Neuronal stem cell (in vitro differentiated cells): ENCODE data around the gene C3orf70.
"Not testable (repeated sequence)": the region's sequence is repeated elsewhere in the genome, so short reads cannot be mapped to it uniquely, and the experiment has no call there.

Experiments used
- DNase-seq: peaks from one replicate; pipeline ENCODE4 v3.0.0-alpha.2; 2013; ENCODE audit warnings: low spot score
- H2AFZ ChIP-seq: one replicate; pipeline ENCODE4 v1.6.1; 2013; ENCODE audit warnings: mild to moderate bottlenecking, low read length, inconsistent platforms
- H2AK5ac ChIP-seq: 2 replicates; pipeline ENCODE4 v1.6.1; 2013; ENCODE audit warnings: low read depth, mild to moderate bottlenecking, inconsistent platforms, low read length, moderate library complexity, mixed read lengths
- H2BK120ac ChIP-seq: 2 replicates; pipeline ENCODE4 v1.6.1; 2013; ENCODE audit warnings: low read depth, mild to moderate bottlenecking, inconsistent platforms, low read length, moderate library complexity, mixed read lengths
- H2BK12ac ChIP-seq: one replicate; pipeline ENCODE4 v1.6.1; 2013; ENCODE audit warnings: low read length, inconsistent platforms
- H2BK15ac ChIP-seq: 2 replicates; pipeline ENCODE4 v1.6.1; 2013; ENCODE audit warnings: mild to moderate bottlenecking, low read length, inconsistent platforms, mixed read lengths
- H2BK5ac ChIP-seq: one replicate; pipeline ENCODE4 v1.6.1; 2013; ENCODE audit warnings: inconsistent platforms, mild to moderate bottlenecking, low read length, moderate library complexity
- H3K14ac ChIP-seq: one replicate; pipeline ENCODE4 v1.6.1; 2013; ENCODE audit warnings: low read length, inconsistent platforms
- H3K18ac ChIP-seq: 2 replicates; pipeline ENCODE4 v1.6.1; 2013; ENCODE audit warnings: low read length, inconsistent platforms
- H3K23ac ChIP-seq: 2 replicates; pipeline ENCODE4 v1.6.1; 2013; ENCODE audit warnings: low read depth, mild to moderate bottlenecking, mixed read lengths, low read length, inconsistent platforms; ENCODE audit not compliant: poor library complexity
- H3K27ac ChIP-seq: replicated peaks from 3 replicates; pipeline ENCODE4 v1.5.1; 2013; ENCODE audit warnings: low read length, inconsistent platforms
- H3K27me3 ChIP-seq, 3 experiments: 2 replicates each; pipeline ENCODE4 v1.6.1; 2013; ENCODE audit warnings: low read length in 3 of 3, mild to moderate bottlenecking in 2 of 3, inconsistent platforms in 1 of 3, low read depth in 1 of 3, mixed read lengths in 1 of 3, moderate library complexity in 1 of 3; ENCODE audit not compliant: control insufficient read depth in 3 of 3, insufficient read depth in 3 of 3
- H3K36me3 ChIP-seq, 2 donors: replicated peaks in 1 of 2; 2 replicates each; pipeline ENCODE4 v1.6.1; 2013; ENCODE audit warnings: low read length in 2 of 2; ENCODE audit not compliant: control insufficient read depth in 2 of 2, insufficient read depth in 2 of 2
- H3K4ac ChIP-seq: 2 replicates; pipeline ENCODE4 v1.6.1; 2013; ENCODE audit warnings: inconsistent platforms, mild to moderate bottlenecking, low read length, moderate library complexity
- H3K4me1 ChIP-seq, 2 donors: 1 replicate in 1 of 2; 2 replicates in 1 of 2; pipeline ENCODE4 v1.6.1; 2013; ENCODE audit warnings: low read length in 2 of 2, low read depth in 1 of 2; ENCODE audit not compliant: control insufficient read depth in 2 of 2, insufficient read depth in 1 of 2
- H3K4me2 ChIP-seq: one replicate; pipeline ENCODE4 v1.6.1; 2013; ENCODE audit warnings: mild to moderate bottlenecking, low read length, inconsistent platforms; ENCODE audit not compliant: insufficient read depth, poor library complexity, severe bottlenecking
- H3K4me3 ChIP-seq, 2 donors: 2 replicates each; pipeline ENCODE4 v1.5.1; 2013; ENCODE audit warnings: low read length in 2 of 2, mild to moderate bottlenecking in 2 of 2, inconsistent platforms in 1 of 2, moderate library complexity in 1 of 2
- H3K79me1 ChIP-seq: one replicate; pipeline ENCODE4 v1.6.1; 2013; ENCODE audit warnings: low read depth, mild to moderate bottlenecking, inconsistent platforms, low read length, moderate library complexity
- H3K9ac ChIP-seq: one replicate; pipeline ENCODE4 v1.6.1; 2013; ENCODE audit warnings: mild to moderate bottlenecking, low read depth, low read length, inconsistent platforms; ENCODE audit not compliant: poor library complexity
- H3K9me3 ChIP-seq, 2 donors: replicated peaks in 1 of 2; 2 replicates each; pipeline versions ENCODE3 to v1.6.1; 2013; ENCODE audit warnings: low read length in 2 of 2, mild to moderate bottlenecking in 2 of 2, inconsistent platforms in 1 of 2, low read depth in 1 of 2, mixed read lengths in 1 of 2, moderate library complexity in 1 of 2; ENCODE audit not compliant: control insufficient read depth in 2 of 2, insufficient read depth in 1 of 2
- H4K8ac ChIP-seq: one replicate; pipeline ENCODE4 v1.6.1; 2013; ENCODE audit warnings: low read depth, mild to moderate bottlenecking, inconsistent platforms, low read length, moderate library complexity
- H4K91ac ChIP-seq: one replicate; pipeline ENCODE4 v1.6.1; 2013; ENCODE audit warnings: low read length, low read depth, mild to moderate bottlenecking, inconsistent platforms; ENCODE audit not compliant: poor library complexity
- WGBS, 2 donors: extraction: QIAGEN DNeasy Blood & Tissue Kit; methylation state at CpG; one replicate each; pipeline ENCODE4 v1.1.7; 2013; ENCODE audit warnings: missing lambda C conversion rate in 2 of 2, mixed read lengths in 1 of 2; ENCODE audit not compliant: insufficient read length in 2 of 2, insufficient replicate concordance in 1 of 2; ENCODE audit errors: extremely low coverage in 2 of 2; 5-methylcytosine and 5-hydroxymethylcytosine counted together

The C3orf70 gene

GRCh38 chr3:185114756-185115155, 38.1 kb downstream of the C3orf70 start:
- no peak overlapping the region for H2BK12ac ChIP-seq
- no peaks in the 10 kb centered on the region for H3K27me3 ChIP-seq
- H2BK120ac ChIP-seq = no peak overlapping the region
- no peak overlapping the region for H3K18ac ChIP-seq
- H3K23ac ChIP-seq = no peak overlapping the region
- peaks cover 0 to 2% of the 10 kb centered on the region in 2 donors for H3K9me3 ChIP-seq
- no peak overlapping the region for H3K9ac ChIP-seq
- H4K91ac ChIP-seq = no peak overlapping the region
- H3K79me1 ChIP-seq = no peaks in the 10 kb centered on the region
- no peak overlapping the region for H3K27ac ChIP-seq
- no peak overlapping the region for H2BK15ac ChIP-seq
- H3K14ac ChIP-seq = no peak overlapping the region
- no CpG with 5 or more reads among the region's 4 CpGs for WGBS, 2 donors
- no peak for DNase-seq
- no peak overlapping the region for H2AFZ ChIP-seq
- H3K4me3 ChIP-seq = no peak overlapping the region
- no peak overlapping the region for H2AK5ac ChIP-seq
- no peaks in the 10 kb centered on the region for H3K4me1 ChIP-seq
- no peak overlapping the region for H4K8ac ChIP-seq
- no peak overlapping the region for H3K4me2 ChIP-seq
- H2BK5ac ChIP-seq = no peak overlapping the region
- H3K4ac ChIP-seq = no peak overlapping the region
- no peaks in the 10 kb centered on the region for H3K36me3 ChIP-seq

- H3K23ac ChIP-seq = no peak overlapping the region
- no peak overlapping the region for H3K14ac ChIP-seq
- H3K27me3 ChIP-seq = no peaks in the 10 kb centered on the region
- H3K4me2 ChIP-seq = no peak overlapping the region
- H3K4me1 ChIP-seq = no peaks in the 10 kb centered on the region
- no peak overlapping the region for H2BK15ac ChIP-seq
- H2BK120ac ChIP-seq = no peak overlapping the region
- no peak for DNase-seq
- no peak overlapping the region for H2AFZ ChIP-seq
- no peaks in the 10 kb centered on the region for H3K79me1 ChIP-seq
- H3K9ac ChIP-seq = no peak overlapping the region
- H3K4me3 ChIP-seq = no peak overlapping the region
- H2BK5ac ChIP-seq = no peak overlapping the region
- H3K27ac ChIP-seq = no peak overlapping the region
- H3K9me3 ChIP-seq = peaks cover 0 to 2% of the 10 kb centered on the region in 2 donors
- no peak overlapping the region for H4K8ac ChIP-seq
- WGBS, 2 donors = no CpG with 5 or more reads among the region's 5 CpGs
- no peaks in the 10 kb centered on the region for H3K36me3 ChIP-seq
- H4K91ac ChIP-seq = no peak overlapping the region
- H2BK12ac ChIP-seq = no peak overlapping the region
- H3K4ac ChIP-seq = no peak overlapping the region
- H3K18ac ChIP-seq = no peak overlapping the region
- H2AK5ac ChIP-seq = no peak overlapping the region
These were observed 40.7 kb downstream of the C3orf70 start for GRCh38 chr3:185112186-185112585.

DNA sequence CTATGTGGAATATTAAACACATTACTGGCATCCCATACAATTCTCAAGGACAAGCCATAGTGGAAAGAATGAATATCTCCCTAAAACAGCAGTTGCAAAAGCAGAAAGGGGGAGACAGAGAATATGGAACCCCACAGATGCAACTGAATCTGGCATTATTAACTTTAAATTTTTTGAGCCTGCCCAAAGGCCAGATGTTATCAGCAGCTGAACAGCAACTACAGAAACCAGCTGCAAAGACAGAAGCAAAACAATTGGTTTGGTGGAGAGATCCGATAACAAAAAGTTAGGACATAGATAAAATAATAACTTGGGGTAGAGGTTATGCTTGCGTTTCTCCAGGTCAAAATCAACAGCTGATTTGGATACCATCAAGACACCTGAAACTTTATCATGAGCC, 43.8 kb downstream of the C3orf70 start:
- not testable (repeated sequence) for H3K14ac ChIP-seq, H2BK15ac ChIP-seq, H3K9me3 ChIP-seq, H2BK12ac ChIP-seq, H3K23ac ChIP-seq, DNase-seq, H3K4me1 ChIP-seq, H4K8ac ChIP-seq, H3K27me3 ChIP-seq, H2AFZ ChIP-seq, H2BK120ac ChIP-seq, H3K79me1 ChIP-seq, H3K4me3 ChIP-seq, H3K36me3 ChIP-seq, H3K18ac ChIP-seq, H3K9ac ChIP-seq, H3K27ac ChIP-seq, H3K4me2 ChIP-seq, H4K91ac ChIP-seq, H2BK5ac ChIP-seq, H3K4ac ChIP-seq, H2AK5ac ChIP-seq
- no CpG with 5 or more reads among the region's 2 CpGs for WGBS, 2 donors

DNA sequence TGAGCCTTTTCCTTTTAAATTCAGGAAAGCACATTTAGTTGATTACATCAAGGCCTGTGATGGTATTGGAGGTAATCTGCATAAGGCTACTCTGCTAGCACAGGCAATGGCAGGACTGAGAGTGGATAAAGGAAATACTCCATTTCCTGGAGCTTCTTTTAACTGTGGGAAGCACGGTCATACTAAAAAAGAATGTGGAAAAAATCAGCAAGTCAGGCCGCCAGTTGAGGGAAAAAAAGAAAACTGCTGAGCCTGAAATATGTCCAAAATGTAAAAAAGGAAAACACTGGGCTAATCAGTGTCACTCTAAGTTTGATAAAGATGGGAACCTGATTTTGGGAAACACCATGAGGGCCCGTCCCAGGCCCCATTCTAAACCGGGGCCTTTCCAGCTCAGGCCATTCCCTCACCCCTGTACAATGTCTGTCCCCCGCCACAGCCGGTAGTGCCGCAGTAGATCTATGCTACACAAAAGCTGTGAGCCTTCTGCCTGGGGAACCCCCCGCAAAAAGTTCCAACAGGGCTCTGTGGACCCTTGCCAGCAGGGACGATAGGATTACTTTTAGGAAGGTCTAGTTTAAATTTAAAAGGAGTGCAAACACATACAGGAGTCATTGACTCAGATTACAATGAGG, 46.5 kb downstream of the C3orf70 start:
- H2AK5ac ChIP-seq, H3K79me1 ChIP-seq, H3K36me3 ChIP-seq, DNase-seq, H3K4me1 ChIP-seq, H3K4me2 ChIP-seq, H2BK120ac ChIP-seq, H3K4me3 ChIP-seq, H2BK5ac ChIP-seq, H3K23ac ChIP-seq, H4K8ac ChIP-seq, H3K9ac ChIP-seq, H2BK15ac ChIP-seq, H4K91ac ChIP-seq, H2BK12ac ChIP-seq, H2AFZ ChIP-seq, H3K27ac ChIP-seq, H3K27me3 ChIP-seq, H3K9me3 ChIP-seq, H3K18ac ChIP-seq, H3K4ac ChIP-seq, H3K14ac ChIP-seq: not testable (repeated sequence)
- WGBS, 2 donors = no CpG with 5 or more reads among the region's 9 CpGs
